OCI-LY3 (cell line): ENCODE results near the gene CCDC198.
A peak's percentile ranks its signal among the peaks of the same experiment; 100 is the strongest.

Experiments
- H2AFZ ChIP-seq: fragments of 200-600, 300-600 bp; shearing (Covaris generic); 2 replicates; pipeline ENCODE4 v1.6.0; 2014; ENCODE audit warnings: antibody characterized with exemption, low read depth, low read length
- H3K27ac ChIP-seq: fragments of 200-600, 300-600 bp; sonication (generic); 2 replicates; pipeline ENCODE4 v1.5.1; 2014; ENCODE audit warnings: mild to moderate bottlenecking, low read length, moderate library complexity, mixed read lengths
- H3K27me3 ChIP-seq: fragments of 200-600, 300-600 bp; sonication (generic); 2 replicates; pipeline ENCODE4 v1.6.1; 2014; ENCODE audit warnings: low read depth, low read length, mixed read lengths
- H3K36me3 ChIP-seq: fragments of 200-600, 300-600 bp; sonication (generic); replicated peaks from 2 replicates; pipeline ENCODE3; 2014; ENCODE audit warnings: low read depth, low read length, mixed read lengths
- H3K4me1 ChIP-seq: fragments of 300-600, 200-600 bp; sonication (generic); 2 replicates; pipeline ENCODE4 v1.6.1; 2014; ENCODE audit warnings: low read length, mixed read lengths
- H3K4me2 ChIP-seq: fragments of 200-600, 300-600 bp; sonication (generic); 2 replicates; pipeline ENCODE4 v1.6.1; 2014; ENCODE audit warnings: low read length, mixed read lengths
- H3K4me3 ChIP-seq: fragments of 300-600, 200-600 bp; sonication (generic); 2 replicates; pipeline ENCODE4 v1.5.1; 2014; ENCODE audit warnings: antibody characterized with exemption, mild to moderate bottlenecking, low read length, moderate library complexity
- H3K79me2 ChIP-seq: fragments of 300-600, 200-600 bp; shearing (Covaris generic); 2 replicates; pipeline ENCODE4 v1.6.1; 2014; ENCODE audit warnings: mild to moderate bottlenecking, low read length, mixed read lengths
- H3K9ac ChIP-seq: fragments of 300-600, 200-600 bp; shearing (Covaris generic); 2 replicates; pipeline ENCODE4 v1.6.0; 2014; ENCODE audit warnings: mild to moderate bottlenecking, low read length, moderate library complexity
- H3K9me3 ChIP-seq: fragments of 200-600, 300-600 bp; shearing (Covaris generic); 2 replicates; pipeline ENCODE4 v1.6.1; 2014; ENCODE audit warnings: low read length, mixed read lengths; ENCODE audit not compliant: insufficient read depth
- H4K20me1 ChIP-seq: fragments of 200-600, 300-600 bp; sonication (generic); 2 replicates; pipeline ENCODE4 v1.6.1; 2016; ENCODE audit warnings: low read length, mixed read lengths; ENCODE audit not compliant: insufficient read depth
- EZH2phosphoT487 ChIP-seq: fragments of 200-600 bp; shearing (Covaris generic); IDR thresholded peaks from 2 replicates; pipeline ENCODE4 v1.6.1; 2018; ENCODE audit warnings: antibody characterized with exemption, mixed run types, low read depth
- TF ChIP-seq, protein P1 (sequence below): fragments of 200-600, 300-600 bp; sonication (generic); IDR thresholded peaks from 2 replicates; pipeline ENCODE4 v1.5.1; 2014; ENCODE audit warnings: antibody characterized with exemption, low read length, low read depth

The CCDC198 gene, protein sequence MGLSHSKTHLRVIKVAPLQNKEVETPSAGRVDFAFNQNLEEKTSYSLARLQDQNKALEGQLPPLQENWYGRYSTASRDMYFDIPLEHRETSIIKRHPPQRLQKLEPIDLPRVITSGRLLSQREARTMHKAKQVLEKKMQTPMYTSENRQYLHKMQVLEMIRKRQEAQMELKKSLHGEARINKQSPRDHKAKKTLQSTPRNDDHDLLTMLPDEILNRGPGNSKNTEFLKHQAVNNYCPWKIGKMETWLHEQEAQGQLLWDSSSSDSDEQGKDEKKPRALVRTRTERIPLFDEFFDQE

DNA sequence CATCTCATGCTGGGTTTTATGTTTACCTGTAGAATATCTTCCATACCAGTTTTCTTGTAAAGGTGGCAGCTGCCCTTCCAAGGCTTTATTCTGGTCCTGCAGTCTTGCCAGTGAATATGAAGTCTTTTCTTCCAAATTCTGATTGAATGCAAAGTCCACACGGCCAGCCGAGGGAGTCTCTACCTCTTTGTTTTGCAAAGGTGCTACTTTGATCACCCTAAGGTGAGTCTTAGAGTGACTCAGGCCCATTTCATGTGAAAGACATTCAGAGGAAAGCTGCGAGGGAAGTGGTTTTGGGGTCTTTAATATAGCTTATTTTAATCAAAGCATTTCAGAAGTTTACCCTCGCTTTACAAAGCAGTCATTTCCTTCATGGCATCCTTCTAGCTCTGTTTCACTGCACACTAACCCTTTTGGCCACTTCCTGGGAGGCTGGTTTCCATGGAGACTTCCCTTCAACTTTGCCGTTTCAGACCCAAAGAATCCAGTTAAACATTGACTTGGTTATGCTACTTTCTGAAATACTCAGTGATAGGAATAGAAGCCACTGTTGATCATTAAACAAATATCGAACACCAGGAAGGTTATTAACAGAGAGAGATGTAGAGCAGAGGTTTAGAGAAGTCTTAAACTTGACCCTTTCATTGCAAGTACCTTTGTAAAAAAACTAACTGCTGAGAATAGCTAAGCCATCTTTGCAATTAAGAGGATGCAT is at the start of gene CCDC198:
Gene CCDC198, minus strand, starts transcription at position 391 of the 715 bp plus-strand sequence. Its CDS starts 142 bp downstream, at position 249.
- Histone ChIP-seq H3K9ac (no peak within 1 kb of the TSS), H3K27me3 (peaks cover 27% of the 10 kb centered on the region), H2AFZ (no peak within 1 kb of the TSS), H3K36me3 (no peaks in the 10 kb centered on the region), H3K27ac (no peak within 1 kb of the TSS), H3K4me1 (no peaks in the 10 kb centered on the region), H3K79me2 (no peaks in the 10 kb centered on the region), H3K4me2 (no peak within 1 kb of the TSS), H3K4me3 (no peak within 1 kb of the TSS), H4K20me1 (no peaks in the 10 kb centered on the region), H3K9me3 (no peaks in the 10 kb centered on the region)
- TF ChIP-seq, protein P1, sequence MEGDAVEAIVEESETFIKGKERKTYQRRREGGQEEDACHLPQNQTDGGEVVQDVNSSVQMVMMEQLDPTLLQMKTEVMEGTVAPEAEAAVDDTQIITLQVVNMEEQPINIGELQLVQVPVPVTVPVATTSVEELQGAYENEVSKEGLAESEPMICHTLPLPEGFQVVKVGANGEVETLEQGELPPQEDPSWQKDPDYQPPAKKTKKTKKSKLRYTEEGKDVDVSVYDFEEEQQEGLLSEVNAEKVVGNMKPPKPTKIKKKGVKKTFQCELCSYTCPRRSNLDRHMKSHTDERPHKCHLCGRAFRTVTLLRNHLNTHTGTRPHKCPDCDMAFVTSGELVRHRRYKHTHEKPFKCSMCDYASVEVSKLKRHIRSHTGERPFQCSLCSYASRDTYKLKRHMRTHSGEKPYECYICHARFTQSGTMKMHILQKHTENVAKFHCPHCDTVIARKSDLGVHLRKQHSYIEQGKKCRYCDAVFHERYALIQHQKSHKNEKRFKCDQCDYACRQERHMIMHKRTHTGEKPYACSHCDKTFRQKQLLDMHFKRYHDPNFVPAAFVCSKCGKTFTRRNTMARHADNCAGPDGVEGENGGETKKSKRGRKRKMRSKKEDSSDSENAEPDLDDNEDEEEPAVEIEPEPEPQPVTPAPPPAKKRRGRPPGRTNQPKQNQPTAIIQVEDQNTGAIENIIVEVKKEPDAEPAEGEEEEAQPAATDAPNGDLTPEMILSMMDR = no peak
- TF ChIP-seq EZH2phosphoT487 = no peak

DNA sequence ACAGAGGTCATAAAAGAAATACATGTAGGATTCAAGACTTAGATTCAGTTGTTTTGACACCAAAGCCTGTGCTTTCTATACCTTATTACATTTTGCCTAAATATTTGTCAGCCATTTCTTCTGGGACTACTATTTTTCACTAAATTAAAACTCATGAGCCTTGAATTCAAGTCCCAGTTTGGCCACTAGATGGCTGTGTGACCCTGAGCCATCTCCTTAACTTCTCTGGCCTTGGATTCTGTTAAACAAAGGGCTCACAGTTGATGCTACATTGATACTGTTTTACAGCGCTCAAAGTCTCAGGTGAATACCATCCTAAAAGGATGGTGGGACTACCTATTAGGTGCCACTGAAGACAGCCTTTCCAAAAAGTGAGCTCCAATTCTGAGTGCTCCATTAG is 39.6 kb upstream of the CCDC198 start:
- no peak overlapping the region for H3K27ac ChIP-seq
- no peaks in the 10 kb centered on the region for H3K4me1 ChIP-seq
- H3K4me2 ChIP-seq = no peak overlapping the region
- no peaks in the 10 kb centered on the region for H3K9me3 ChIP-seq
- no peaks in the 10 kb centered on the region for H3K79me2 ChIP-seq
- no peaks in the 10 kb centered on the region for H4K20me1 ChIP-seq
- H3K9ac ChIP-seq = no peak overlapping the region
- peaks cover 22% of the 10 kb centered on the region for H3K27me3 ChIP-seq
- H3K4me3 ChIP-seq = no peak overlapping the region
- no peak for TF ChIP-seq EZH2phosphoT487
- TF ChIP-seq, protein P1 = peak; percentile 52
- H3K36me3 ChIP-seq = no peaks in the 10 kb centered on the region
- no peak overlapping the region for H2AFZ ChIP-seq

DNA sequence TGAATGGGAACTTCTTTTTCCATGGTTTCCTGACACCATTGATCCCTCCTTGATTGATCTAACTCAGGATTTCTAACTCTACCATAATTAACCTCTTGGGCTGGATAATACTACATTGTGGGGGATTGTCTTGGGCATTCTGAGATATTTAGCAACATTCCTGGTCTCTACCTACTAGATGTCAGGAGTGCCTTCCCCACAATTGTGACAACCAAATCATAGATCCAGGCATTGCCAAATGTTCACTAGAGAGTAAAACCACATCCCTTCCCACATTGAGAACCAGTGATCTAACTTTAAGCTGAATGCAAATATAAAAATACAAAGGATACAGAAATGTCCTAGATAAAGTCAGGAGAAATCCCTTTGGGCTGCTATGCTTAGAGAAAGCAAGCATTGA is 36.9 kb upstream of the CCDC198 start:
- peaks cover 22% of the 10 kb centered on the region for H3K27me3 ChIP-seq
- no peak overlapping the region for H3K4me3 ChIP-seq
- H3K79me2 ChIP-seq = no peaks in the 10 kb centered on the region
- H3K9ac ChIP-seq = no peak overlapping the region
- no peak overlapping the region for H3K27ac ChIP-seq
- H4K20me1 ChIP-seq = no peaks in the 10 kb centered on the region
- H3K36me3 ChIP-seq = no peaks in the 10 kb centered on the region
- TF ChIP-seq, protein P1 = no peak
- no peak for TF ChIP-seq EZH2phosphoT487
- no peaks in the 10 kb centered on the region for H3K9me3 ChIP-seq
- H3K4me1 ChIP-seq = no peaks in the 10 kb centered on the region
- H3K4me2 ChIP-seq = no peak overlapping the region
- H2AFZ ChIP-seq = no peak overlapping the region

DNA sequence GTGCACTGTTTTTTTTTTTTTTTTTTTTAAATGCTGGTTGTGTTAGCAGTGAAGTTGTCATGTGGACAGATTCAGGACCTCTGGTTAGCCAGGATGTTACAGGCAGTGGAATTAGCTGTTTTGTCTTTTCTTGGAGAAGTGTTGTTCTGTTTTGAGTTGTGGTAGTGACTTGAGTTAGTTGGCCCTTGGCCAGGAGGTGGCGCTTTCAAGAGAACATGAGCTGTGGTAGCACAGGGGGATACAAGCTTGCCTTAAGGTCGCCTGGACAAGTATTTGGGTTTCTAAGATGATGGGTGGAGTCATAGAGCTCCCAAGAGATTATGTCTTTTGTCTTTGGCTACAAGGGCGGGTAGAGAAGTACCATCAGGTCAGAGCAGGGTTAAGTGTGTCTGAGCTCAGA is 33.3 kb upstream of the CCDC198 start:
- H3K4me2 ChIP-seq = no peak overlapping the region
- no peaks in the 10 kb centered on the region for H3K4me1 ChIP-seq
- H3K9me3 ChIP-seq = no peaks in the 10 kb centered on the region
- no peak overlapping the region for H3K27ac ChIP-seq
- peaks cover 20% of the 10 kb centered on the region for H3K27me3 ChIP-seq
- no peak overlapping the region for H3K9ac ChIP-seq
- no peaks in the 10 kb centered on the region for H3K79me2 ChIP-seq
- no peaks in the 10 kb centered on the region for H4K20me1 ChIP-seq
- H2AFZ ChIP-seq = no peak overlapping the region
- no peaks in the 10 kb centered on the region for H3K36me3 ChIP-seq
- TF ChIP-seq EZH2phosphoT487 = no peak
- TF ChIP-seq, protein P1 = peak; percentile 28
- no peak overlapping the region for H3K4me3 ChIP-seq
